Stimulated activated CD4-positive, alpha-beta T cell treated with anti-CD3 and anti-CD28 coated beads, Interleukin-4, amount 100 ng/mL, for 1 hour (primary cell): ENCODE measurements around the gene VANGL2.

ENCODE experiments used
- DNase-seq: peaks from one replicate; pipeline ENCODE4 v3.0.0-alpha.2; 2020

The VANGL2 gene

GRCh38 chr1:160400223-160400645 lies at the start of gene VANGL2:
TSS of gene VANGL2 (plus strand) at chr1:160400564. CDS start at chr1:160415838, 15,274 bp downstream.
- peak; percentile 52 for DNase-seq

GRCh38 chr1:160351629-160352028 lies 48.7 kb upstream of the VANGL2 start:
- no peak for DNase-seq

- no peak for DNase-seq
Observed at GRCh38 chr1:160352555-160352954, 47.8 kb upstream of the VANGL2 start.

- DNase-seq = no peak
Observed at GRCh38 chr1:160353223-160353622, 47.1 kb upstream of the VANGL2 start.

- no peak for DNase-seq
Observed at GRCh38 chr1:160354388-160354985, 45.9 kb upstream of the VANGL2 start.

- no peak for DNase-seq
Observed at GRCh38 chr1:160357286-160358002, 42.9 kb upstream of the VANGL2 start.

- no peak for DNase-seq
Observed at GRCh38 chr1:160358073-160358472, 42.3 kb upstream of the VANGL2 start.

GRCh38 chr1:160359559-160360226 lies 40.7 kb upstream of the VANGL2 start:
- DNase-seq = no peak

- DNase-seq = no peak
Observed at GRCh38 chr1:160360227-160360695, 40.1 kb upstream of the VANGL2 start.

- no peak for DNase-seq
Observed at GRCh38 chr1:160361199-160361598, 39.2 kb upstream of the VANGL2 start.

- no peak for DNase-seq
Observed at GRCh38 chr1:160361814-160362167, 38.6 kb upstream of the VANGL2 start.

- no peak for DNase-seq
Observed at GRCh38 chr1:160362168-160362957, 38.0 kb upstream of the VANGL2 start.

- no peak for DNase-seq
Observed at GRCh38 chr1:160363010-160363409, 37.4 kb upstream of the VANGL2 start.

- DNase-seq = no peak
Observed at GRCh38 chr1:160363951-160364735, 36.2 kb upstream of the VANGL2 start.

GRCh38 chr1:160365325-160365724 lies 35.0 kb upstream of the VANGL2 start:
- no peak for DNase-seq

GRCh38 chr1:160366731-160367515 lies 33.4 kb upstream of the VANGL2 start, which contains the start of gene NHLH1:
TSS of gene NHLH1 (plus strand) at chr1:160367071. CDS start at chr1:160370732, 3,661 bp downstream.
- no peak for DNase-seq

GRCh38 chr1:160367516-160367900 lies 32.9 kb upstream of the VANGL2 start:
- DNase-seq = no peak

GRCh38 chr1:160367934-160368923 lies 32.1 kb upstream of the VANGL2 start:
- no peak for DNase-seq

GRCh38 chr1:160369087-160369486 lies 31.3 kb upstream of the VANGL2 start:
- DNase-seq = no peak
